ENCODE measurements around the gene MT1E.

The MT1E gene

DNA sequence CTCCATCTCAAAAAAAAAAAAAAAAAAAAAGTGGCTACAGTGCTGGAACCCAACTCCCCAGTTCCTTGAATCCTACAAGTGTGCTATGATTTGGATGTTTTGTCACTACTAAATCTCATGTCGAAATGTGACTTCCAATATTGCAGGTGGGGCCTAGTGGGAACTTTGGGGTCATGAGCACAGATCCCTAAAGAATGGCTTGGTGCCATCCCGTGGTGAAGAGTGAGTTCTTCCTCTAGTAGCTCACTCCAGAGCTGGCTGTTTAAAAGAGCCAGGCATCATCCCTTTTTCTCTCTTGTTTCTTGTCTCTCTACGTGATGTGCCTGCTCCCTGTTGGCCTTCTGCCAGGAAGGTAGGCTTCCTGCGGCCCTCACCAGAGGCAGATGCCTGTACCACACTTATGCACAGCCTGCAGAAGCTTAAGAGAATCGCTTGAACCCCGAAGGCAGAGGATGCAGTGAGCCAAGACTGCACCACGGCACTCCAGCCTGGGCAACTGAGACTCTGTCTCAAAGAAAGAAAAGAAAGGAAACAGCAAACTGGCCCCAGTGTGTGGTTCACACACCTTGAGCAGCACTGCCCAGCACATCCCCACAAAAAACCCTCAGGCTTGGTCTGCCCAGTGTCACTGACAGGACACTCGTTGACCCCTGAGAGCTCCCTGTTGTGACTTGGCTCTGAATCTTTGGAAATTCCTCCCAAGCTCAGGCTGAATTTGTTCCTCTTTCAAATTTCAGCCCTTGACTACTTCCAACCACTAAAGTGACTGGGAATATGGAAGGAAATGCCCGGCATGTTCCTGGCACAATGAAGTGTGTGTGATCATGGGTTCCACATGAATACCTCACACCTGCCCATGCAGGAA is 3.1 kb downstream of the MT1E start:
- no peak for DNase-seq

DNA sequence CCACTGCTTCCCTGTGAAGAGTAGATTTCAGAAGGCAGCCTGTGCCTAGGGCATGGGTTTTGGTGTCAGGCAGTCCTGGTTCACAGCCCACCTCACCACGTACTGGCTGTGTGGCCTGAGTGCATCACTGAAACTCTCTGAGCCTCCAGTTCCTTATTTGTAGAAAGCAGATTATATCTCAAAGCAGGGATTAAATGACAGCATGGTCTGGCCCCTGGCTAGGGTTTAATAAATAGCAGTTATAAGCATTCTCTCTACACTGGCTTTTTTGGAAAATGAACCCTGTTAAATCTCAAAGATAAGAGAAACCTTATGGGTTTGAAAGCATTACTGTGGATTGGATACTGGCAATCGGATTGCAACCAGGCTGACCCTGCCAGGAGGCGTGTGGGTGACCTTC is 4.0 kb downstream of the MT1E start:
- DNase-seq, result no peak

DNA sequence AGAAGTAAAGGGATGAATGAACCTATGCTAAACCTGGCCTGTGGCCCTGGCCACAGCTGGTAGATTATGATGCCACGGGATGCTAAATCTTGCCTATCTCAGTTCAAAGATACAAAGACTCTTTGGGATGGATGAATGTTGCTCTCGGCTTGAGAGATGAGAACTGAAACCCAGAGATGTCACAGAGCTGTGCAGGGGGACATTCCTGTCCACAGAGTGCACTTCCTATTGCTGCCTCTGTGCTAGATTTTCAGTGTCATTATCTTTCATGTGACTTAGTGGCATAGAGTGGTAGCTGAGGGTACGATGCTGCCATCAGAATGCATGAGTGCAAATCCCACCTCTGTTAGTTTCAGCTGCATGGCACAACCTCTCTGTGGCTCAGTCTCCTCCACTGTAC is 4.6 kb downstream of the MT1E start:
- DNase-seq, result no peak

DNA sequence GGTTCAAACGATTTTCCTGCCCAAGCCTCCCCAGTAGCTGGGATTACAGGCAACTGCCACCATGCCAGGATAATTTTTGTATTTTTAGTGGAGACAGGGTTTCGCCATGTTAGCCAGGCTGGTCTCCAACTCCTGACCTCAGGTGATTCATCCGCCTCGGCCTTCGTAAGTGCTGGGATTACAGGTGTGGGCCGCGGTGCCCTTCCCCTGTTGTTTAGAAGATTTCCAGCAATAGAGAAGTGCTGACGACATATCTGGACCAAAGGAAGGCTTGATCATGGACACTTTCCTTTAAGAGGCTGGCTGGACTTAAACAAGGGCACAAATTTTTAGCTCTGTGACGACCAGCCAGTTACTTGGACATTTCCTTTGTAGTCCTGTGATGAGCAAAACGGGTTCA is 5.6 kb downstream of the MT1E start:
- DNase-seq, result no peak

DNA sequence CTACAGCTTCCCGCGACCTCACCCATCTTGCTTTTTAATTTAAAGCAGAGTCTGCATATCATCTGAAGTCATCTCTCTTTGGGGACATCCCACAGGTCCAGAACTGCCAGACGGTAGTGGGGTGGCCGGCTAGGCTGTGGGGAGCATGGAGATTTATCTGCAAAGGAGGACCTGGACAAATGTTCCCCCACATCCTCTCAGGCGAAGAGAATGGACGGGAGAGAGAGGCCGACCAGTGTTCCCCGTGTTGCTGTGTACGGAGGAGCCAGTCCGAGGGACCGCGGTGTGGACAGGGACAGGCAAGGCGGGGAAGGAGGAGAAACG is 6.2 kb downstream of the MT1E start:
- no peak for DNase-seq

DNA sequence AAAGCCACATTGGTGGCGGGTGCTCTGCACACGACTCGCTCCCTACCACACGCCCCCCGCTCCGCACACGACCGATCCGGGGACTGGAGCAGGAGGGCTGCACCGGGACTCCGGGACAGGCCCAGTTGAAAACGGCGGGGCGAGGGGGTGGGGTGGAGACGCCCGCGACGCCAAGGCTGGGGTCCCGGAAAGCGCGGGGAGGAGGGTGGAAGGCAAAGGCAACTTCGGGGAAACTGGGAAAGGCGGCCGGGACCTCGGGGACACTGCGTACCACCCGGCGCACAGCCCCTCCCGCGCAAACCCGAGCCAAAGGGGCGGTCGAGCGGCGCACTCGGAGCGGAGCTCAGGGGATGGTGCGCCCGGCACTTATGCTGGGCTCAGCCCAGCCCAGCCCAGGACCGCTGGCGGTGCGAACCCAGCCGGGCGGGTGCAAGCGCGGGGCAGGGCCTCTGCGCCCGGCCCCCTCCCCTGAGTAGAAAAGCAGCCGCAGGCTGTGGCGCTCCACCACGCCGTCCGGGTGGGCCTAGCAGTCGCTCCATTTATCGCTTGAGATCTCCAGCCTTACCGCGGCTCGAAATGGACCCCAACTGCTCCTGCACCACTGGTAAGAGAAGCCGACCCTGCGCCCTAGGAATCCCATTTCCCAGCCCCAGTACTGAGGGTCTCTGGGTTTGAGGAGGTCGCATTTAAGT is 6.7 kb downstream of the MT1E start, which contains the start of gene MT1M:
MT1M (plus strand) TSS at position 504 of the 692 bp plus-strand sequence; CDS start at position 577, 73 bp downstream.
- DNase-seq, result no peak

DNA sequence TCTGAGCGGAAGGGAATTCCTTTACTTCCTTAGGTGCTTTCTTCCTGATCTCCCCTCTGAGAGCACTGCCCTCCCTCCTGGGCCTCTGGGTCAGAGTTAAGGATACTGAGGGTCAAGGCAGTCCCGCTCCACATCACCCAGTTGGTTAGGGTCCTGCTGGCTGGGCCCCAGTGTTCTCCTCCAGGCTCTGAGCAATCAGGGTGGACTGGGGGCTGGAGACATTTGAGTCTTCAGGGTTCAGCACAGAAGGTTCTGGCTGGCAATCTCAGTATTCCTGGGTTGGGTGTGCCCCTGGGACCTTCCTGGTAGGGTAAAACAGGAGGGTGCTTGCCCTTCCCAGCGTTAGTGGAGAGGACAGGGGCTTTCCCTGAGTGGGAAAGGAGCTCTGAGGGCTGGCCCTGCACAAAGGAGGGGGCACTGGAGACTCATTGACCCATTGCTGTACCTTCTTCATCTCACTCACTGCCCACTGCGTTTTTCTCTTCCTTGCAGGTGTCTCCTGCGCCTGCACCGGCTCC is 7.3 kb downstream of the MT1E start:
- DNase-seq, result no peak

DNA sequence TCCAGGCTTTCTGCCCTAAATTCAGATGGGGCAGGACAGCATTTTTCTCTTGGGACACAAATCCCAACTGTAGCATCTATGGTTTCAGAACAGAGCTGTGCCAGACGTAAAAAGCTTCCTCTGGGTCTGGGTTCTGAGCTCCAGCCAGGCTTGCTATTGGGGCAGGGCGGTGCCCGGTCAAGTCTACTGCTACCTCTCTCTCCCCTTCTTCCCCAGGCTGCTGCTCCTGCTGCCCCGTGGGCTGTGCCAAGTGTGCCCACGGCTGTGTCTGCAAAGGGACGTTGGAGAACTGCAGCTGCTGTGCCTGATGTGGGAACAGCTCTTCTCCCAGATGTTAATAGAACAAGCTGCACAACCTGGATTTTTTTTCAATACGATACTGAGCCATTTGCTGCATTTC is 8.0 kb downstream of the MT1E start:
- DNase-seq, result no peak

DNA sequence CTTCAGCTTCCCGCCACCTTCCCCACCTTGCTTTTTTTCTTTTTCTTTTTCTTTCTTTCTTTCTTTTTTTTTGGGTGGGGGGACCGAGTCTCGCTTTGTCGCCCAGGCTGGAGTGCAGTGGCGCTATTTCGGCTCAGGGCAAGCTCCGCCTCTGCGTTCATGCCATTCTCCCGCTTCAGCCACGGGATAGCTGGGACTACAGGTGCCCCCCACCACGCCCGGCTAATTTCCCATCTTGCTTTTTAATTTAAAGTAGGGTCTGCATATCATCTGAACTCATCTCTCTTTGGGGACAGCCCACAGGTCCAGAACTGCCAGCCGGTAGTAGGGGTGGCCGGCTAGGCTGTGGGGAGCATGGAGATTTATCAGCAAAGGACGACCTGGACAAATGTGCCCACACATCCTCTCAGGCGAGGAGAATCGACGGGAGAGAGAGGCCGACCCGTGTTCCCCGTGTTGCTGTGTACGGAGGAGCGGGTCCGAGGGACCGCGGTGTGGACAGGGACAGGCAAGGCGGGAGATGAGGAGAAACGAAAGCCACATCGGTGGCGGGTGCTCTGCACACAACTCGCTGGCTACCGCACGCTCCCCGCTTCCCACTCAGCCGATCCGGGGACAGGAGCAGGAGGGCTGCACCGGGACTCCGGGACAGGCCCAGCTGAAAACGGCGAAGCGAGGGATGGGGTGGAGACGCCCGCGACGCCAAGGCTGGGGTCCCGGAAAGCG is 9.3 kb downstream of the MT1E start:
- DNase-seq, result no peak

DNA sequence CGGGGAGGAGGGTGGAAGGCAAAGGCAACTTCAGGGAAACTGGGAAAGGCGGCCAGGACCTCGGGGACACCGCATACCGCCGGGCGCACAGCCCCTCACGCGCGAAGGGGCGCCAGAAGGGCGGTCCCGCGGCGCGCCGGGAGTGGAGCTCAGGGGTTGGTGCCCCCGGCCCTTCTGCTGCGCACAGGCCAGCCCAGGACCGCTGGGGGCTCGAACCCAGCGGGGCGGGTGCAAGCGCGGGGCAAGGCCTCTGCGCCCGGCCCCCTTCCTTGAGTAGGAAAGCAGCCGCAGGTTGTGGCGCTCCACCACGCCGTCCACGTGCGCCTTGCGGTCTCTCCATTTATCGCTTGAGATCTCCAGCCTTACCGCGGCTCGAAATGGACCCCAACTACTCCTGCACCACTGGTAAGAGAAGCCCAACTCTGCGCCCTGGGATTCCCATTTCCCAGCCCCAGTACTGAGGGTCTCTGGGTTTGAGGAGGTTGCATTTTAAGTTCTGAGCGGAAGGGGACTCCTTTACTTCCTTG is 9.9 kb downstream of the MT1E start:
- no peak for DNase-seq

DNA sequence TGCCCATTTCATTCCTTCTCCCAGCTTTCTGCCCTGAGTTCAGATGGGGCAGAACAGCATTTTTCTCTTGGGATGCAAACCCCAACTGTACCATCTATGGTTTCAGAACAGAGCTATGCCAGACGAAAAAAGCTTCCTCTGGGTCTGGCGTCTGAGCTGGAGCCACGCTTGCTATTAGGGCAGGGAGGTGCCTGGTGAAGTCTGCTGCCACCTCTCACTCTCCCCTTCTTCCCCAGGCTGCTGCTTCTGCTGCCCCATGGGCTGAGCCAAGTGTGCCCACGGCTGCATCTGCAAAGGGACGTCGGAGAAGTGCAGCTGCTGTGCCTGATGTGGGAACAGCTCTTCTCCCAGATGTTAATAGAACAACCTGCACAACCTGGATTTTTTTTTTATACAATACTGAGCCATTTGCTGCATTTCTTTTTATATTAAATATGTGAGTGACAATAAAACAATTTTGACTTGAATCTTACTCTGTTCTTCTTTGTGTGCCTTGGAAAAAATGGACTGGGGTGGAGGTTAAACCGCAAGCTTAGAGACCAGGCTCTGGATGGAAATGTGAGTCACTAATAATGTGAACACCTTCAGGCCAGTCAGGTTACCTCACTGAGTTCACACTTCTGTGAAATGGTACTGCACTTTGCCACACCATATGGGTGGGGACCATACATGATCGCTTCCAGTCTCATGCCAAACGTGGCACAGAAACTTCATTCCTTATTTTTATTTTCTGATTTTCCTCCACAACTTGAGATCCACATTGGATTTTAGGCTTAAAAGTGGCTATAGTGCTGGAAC is 11.2 kb downstream of the MT1E start:
- DNase-seq, result no peak

DNA sequence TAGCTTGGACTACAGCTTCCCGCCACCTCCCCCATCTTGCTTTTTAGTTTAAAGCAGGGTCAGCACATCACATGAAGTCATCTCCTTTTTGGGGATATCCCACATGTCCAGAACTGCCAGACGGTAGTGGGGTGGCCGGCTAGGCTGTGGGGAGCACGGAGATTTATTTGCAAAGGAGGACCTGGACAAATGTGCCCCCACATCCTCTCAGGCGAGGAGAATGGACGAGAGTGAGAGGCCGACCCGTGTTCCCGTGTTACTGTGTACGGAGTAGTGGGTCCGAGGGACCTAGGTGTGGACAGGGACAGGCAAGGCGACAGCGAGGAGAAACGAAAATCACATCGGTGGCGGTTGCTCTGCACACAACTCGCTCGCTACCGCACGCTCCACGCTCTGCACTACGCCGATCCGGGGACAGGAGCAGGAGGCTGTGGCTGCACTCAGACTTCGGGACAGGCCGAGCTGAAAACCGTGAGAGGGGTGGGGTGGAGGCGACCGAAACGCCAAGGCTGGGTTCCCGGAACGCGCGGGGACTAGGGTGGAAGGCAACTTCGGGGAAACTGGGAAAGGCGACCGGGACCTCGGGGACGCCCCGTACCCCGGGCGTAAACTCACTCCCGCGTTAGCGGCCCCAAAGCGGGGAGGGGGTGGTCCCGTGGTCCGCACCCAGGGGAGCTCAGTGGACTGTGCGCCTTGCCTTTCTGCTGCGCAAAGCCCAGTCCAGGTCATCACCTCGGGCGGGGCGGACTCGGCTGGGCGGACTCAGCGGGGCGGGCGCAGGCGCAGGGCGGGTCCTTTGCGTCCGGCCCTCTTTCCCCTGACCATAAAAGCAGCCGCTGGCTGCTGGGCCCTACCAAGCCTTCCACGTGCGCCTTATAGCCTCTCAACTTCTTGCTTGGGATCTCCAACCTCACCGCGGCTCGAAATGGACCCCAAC is 12.5 kb downstream of the MT1E start, which contains the start of gene MT1A:
MT1A (plus strand) TSS at position 853 of the 937 bp plus-strand sequence; CDS start at position 926, 73 bp downstream.
- DNase-seq, result no peak

DNA sequence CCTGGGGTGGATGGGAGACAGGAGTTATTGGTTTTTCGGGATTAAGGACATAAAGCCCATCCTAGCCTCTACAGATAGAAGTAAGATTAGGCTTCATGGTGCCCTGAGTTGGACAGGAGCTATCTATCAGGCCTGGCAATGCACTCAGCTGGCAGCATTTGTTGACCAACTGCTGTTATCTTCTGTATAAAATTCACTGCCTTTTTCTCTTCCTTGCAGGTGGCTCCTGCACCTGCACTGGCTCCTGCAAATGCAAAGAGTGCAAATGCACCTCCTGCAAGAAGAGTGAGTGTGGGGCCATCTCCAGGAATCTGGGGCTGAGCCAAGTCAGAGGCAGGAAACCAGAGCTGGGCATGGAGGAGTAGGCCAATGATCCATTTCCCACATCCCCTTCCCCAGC is 13.5 kb downstream of the MT1E start:
- no peak for DNase-seq

DNA sequence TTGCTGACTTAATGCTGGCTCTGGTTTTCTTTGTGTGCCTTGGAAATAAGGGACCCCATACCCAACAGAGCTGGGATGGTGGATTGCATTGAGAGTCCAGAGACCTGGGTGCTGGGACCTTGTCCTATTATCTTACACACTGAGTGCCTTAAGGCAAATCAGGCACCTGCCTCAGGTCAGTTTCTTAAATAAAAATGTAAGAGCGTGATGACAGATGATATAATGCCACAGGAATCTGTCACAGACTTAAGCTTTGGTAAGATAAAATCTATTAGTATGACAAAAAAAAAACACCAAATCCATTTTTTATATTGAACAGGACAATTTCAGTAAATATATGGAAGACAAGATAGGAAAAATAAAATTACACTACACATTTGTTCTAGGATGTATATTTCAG is 14.5 kb downstream of the MT1E start:
- no peak for DNase-seq

DNA sequence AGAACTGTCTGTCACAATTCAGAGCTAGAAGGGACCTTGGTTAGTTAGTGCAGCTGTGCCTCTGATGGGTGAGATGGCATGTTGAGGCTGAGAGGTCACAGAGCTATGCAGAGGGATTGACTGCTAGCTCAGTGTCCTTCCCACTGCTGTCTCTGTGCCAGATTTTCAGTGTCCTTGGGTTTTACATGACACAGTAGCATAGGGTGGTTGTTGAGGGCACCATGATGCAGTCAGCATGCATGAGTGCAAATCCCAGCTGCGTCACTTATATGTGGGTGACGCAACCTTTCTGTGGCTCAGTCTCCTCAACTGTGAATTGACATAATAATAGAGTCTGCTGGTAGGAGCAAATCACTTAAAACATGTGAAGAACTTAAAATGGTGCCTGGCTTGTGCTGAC is 15.6 kb downstream of the MT1E start:
- no peak for DNase-seq

DNA sequence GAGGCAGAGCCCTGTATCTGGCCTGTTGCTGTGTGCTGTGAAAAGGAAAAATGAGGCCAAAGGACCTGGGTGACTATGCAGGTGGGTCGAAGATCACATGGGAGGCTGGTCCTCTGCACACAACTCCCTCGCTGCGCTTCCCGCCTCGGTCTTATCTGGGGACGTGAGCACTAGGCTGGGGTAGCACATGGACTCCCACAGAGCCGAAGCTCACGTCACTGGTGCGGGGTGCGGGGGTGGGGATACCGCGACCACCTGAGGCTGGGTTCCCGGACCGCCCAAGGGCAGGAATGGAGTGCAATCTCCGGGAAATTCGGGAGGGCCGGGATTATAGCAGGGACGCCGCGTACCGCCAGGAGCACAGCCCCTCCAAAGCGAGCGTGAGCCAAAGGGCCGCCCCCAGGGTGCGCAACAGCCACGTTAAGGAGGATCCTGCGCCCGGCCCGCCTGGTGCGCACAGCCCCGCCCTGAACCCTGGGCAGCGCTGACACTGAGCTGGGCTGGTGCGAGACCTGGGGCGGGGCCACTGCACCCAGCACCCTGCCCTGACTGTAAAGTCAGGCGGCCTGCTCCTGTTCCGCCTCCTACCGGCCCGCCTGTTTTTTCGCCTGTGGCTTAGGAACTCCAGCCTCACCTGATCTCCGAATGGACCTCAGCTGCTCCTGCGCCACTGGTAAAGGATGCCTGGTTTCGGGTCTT is 17.6 kb downstream of the MT1E start:
- no peak for DNase-seq

DNA sequence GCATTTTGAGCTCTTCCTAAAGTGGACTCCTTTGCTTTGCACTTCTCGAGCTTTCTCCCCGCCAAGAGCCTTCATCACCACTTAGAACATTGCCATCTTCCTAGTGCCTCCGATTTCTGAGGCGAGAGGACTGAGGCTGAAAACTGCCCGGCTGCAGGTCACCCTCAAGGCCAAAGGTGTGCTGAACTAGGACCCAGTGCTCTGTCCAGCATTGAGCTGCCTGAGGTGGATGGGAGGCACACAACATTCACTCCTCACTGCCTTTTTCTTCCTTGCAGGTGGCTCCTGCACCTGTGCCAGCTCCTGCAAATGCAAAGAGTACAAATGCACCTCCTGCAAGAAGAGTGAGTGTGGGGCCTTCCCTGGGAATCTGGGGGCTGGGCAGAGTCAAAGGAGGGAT is 18.3 kb downstream of the MT1E start:
- DNase-seq, result no peak

DNA sequence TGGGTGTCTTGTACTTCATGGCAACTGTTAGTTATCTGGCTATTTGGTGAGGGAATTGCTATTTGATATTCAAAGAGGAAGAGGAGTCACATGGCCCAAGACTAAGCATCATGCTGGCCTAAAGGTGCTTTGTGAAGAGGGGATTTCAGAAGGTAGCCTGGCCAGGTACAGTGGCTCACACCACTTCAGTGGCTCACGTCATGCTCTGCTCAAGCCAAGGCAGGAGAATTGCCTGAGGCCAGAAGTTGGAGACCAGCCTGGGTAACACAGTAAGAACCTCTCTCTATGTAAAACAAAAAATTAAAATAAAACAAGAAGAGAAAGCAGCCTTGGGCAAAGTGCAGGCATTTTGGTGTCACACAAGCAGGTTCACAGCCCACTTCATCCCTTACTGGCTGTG is 19.7 kb downstream of the MT1E start:
- no peak for DNase-seq

DNA sequence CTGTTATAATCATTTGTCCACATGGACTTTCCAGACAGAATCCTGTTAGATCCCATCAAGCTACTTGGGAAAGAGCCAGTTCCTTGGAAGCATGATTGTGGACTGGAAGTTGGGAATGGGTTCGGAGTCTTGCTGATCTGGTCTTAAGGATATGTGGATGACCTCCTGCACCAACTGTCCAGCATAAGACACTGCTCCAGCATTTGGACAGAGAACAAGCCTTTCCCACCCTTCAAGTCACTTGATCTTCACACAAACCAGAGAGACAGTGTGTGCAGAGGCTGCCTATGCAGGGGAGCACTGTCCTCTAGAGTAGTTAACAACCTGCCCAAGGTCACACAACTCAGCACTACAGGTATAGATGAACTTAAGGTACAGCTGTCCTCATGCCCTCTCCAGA is 20.3 kb downstream of the MT1E start:
- DNase-seq, result no peak

DNA sequence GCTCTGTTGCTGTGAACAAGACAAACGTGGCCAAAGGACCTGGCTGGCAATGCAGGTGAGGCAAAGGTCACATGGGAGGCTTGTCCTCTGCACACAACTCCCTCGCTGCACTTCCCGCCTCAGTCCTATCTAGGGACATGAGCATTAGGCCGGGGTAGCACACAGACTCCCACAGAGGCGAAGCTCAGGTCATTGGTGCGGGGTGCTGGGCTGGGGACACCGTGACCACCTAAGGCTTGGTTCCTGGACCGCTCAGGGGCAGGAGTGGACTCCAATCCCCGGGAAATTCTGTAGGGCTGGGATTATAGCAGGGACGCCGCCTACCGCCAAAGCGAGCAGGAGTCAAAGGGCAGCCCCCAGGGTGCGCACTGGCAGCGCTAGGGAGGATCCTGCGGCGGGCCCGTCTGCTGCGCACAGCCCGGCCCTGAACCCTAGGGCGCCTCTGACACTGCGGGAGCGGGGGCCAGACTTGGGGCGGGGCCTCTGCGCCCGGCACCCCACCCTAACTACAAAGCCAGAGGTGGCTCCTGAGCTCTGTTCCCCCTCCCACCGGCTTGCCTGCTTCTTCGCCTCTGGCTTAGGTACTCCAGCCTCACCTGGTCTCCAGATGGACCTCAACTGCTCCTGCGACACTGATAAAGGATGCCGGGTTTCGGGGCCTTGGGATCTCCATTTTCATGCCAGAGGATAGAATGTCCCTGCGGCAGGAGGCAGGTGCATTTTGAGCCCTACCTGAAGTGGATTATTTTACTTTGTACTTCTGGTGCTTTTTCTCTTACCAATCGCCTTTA is 22.3 kb downstream of the MT1E start:
- DNase-seq, result no peak

Measured in NCI-H446 treated with DMSO at 0.1 percent for 48 hours (cell line).